ENCODE data around the gene ANAPC10.

ANAPC10 gene

DNA sequence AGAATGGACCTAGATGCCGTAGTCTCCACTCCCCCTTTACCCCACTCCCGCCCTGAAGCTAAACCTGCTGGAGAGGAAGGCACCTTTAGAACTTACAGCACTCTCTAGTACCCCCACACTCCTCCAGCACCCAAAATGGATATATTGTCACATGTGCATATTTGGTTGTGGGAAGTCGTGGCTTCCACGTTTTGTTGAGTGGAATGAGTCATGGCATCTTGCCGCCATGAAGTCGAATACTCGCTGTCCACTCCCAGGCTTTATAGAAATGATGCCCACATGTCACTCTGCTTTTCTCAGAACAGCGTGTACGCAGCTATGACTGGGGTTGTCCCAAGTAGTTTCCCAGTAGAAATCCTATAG lies 660 bp upstream of the ANAPC10 start:
- TF ChIP-seq, protein P1, sequence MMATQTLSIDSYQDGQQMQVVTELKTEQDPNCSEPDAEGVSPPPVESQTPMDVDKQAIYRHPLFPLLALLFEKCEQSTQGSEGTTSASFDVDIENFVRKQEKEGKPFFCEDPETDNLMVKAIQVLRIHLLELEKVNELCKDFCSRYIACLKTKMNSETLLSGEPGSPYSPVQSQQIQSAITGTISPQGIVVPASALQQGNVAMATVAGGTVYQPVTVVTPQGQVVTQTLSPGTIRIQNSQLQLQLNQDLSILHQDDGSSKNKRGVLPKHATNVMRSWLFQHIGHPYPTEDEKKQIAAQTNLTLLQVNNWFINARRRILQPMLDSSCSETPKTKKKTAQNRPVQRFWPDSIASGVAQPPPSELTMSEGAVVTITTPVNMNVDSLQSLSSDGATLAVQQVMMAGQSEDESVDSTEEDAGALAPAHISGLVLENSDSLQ (IDR thresholded peaks at IDR 0.05), result no peak; the same call in 1 of the 2 replicates
- TF ChIP-seq L3MBTL2 (conservative IDR thresholded peaks at IDR 0.05), result peak; percentile 52; the same call in 1 of the 2 replicates
- peak; percentile 43 for DNase-seq (ENCODE audit: extremely low spot score)
- CTCF ChIA-PET, result interaction anchor here (1.1 kb wide), 1 partner anchor 87 kb away, joined by 4 read pairs; no protein-coding TSS in a partner anchor
- POLR2A ChIA-PET, result interaction anchor here (1.0 to 2.1 kb wide), 13 partner anchors 8 to 452 kb away, joined by 3 to 20 read pairs (median 5); partner anchors contain the start of gene HHIP

DNA sequence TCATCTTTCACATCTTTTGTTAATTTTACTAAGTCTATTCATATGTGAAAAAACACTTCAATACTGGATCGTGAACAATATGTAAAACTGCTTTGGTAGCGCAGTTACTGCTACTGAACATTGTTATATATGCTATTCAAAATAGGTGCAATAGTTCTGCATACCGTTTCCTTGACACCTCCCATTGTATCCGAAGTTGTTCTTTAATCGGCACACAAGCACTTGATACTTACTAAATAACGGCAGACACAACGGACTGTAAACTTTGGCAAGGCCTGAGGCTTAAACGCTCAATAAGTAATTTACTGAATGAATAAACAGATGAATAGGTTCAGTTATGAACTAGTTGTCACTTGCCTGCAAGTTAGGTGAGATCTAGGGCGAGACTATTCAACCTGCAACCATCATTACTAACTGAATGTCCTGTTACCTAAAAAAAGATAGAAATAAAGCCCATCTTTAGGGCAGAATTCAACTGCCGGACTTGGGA lies 620 bp downstream of the ANAPC10 start:
- ChIA-PET CTCF (interaction anchor here (0.6 to 1.1 kb wide), 2 partner anchors 88 to 329 kb away, joined by 3 to 4 read pairs; no protein-coding TSS in a partner anchor), POLR2A (interaction anchor here (0.7 to 2.1 kb wide), 21 partner anchors 10 to 919 kb away, joined by 3 to 20 read pairs (median 4); partner anchors contain the start of gene HHIP)
- TF ChIP-seq FOXM1 (IDR thresholded peaks at IDR 0.05; ENCODE audit: borderline replicate concordance), result no peak
- no peak for TF ChIP-seq BHLHE40 (IDR thresholded peaks at IDR 0.05; ENCODE audit: borderline replicate concordance)
- no peak for DNase-seq (ENCODE audit: extremely low spot score)

DNA sequence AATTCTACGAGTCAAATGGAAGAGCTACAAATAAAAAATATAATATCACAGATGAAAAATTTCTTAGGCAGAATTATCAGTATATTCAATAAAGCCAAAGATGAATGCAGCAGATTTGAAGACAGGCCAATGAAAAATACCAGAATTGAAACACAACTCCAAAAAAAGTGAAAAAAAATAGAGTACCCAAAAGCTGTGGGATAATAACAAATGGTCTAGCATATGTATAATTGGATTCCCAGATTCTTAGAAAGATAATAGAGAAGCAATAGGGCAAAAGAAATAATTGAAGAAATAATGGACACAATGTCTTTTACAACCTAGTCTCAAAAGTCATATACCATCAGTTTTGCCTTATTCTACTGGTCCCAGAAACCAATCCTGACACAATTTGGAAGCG lies 4.4 kb downstream of the ANAPC10 start:
- ChIA-PET CTCF (no interaction called here), POLR2A (no interaction called here)
- no peak for DNase-seq (ENCODE audit: extremely low spot score)
- TF ChIP-seq FOXM1 (IDR thresholded peaks at IDR 0.05; ENCODE audit: borderline replicate concordance) (no peak), BHLHE40 (IDR thresholded peaks at IDR 0.05; ENCODE audit: borderline replicate concordance) (no peak), HDGF (IDR thresholded peaks at IDR 0.05; ENCODE audit: borderline replicate concordance) (no peak), L3MBTL2 (conservative IDR thresholded peaks at IDR 0.05) (no peak), NFRKB (IDR thresholded peaks at IDR 0.05) (no peak), FOXA1 (IDR thresholded peaks at IDR 0.05) (no peak), TARDBP (IDR thresholded peaks at IDR 0.05) (no peak), SP1 (IDR thresholded peaks at IDR 0.05) (no peak)

DNA sequence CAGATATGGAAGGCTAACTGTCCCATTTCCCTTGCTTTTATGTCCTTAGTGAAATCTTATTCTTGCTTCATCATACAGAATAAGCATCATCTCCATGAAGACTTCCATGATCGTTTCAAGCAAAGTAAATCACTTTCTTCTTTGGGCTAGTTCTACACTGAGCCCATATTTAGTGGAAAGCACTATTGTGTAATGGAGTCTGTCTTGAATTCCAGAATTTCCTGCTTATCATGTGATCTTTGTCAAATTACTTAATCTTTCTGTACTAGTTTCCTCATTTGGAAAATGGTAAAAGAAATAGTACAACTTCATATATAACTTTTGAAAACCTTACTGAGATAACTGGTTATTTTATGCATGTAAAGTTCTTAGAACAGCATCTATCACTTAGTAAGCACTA lies 7.6 kb downstream of the ANAPC10 start:
- TF ChIP-seq FOXM1 (IDR thresholded peaks at IDR 0.05; ENCODE audit: borderline replicate concordance) (no peak), FOXA1 (IDR thresholded peaks at IDR 0.05) (no peak), ZNF384 (IDR thresholded peaks at IDR 0.05) (no peak), TARDBP (IDR thresholded peaks at IDR 0.05) (no peak), SP1 (IDR thresholded peaks at IDR 0.05) (no peak), ELF4 (IDR thresholded peaks at IDR 0.05) (no peak), FOXK2 (IDR thresholded peaks at IDR 0.05) (no peak), L3MBTL2 (conservative IDR thresholded peaks at IDR 0.05) (no peak), SUZ12 (IDR thresholded peaks at IDR 0.05) (no peak), BHLHE40 (IDR thresholded peaks at IDR 0.05; ENCODE audit: borderline replicate concordance) (no peak), LEF1 (IDR thresholded peaks at IDR 0.05; ENCODE audit: borderline replicate concordance) (no peak)
- TF ChIP-seq, protein P1 (IDR thresholded peaks at IDR 0.05), result no peak
- ChIA-PET CTCF (no interaction called here), POLR2A (no interaction called here)
- no peak for DNase-seq (ENCODE audit: extremely low spot score)

DNA sequence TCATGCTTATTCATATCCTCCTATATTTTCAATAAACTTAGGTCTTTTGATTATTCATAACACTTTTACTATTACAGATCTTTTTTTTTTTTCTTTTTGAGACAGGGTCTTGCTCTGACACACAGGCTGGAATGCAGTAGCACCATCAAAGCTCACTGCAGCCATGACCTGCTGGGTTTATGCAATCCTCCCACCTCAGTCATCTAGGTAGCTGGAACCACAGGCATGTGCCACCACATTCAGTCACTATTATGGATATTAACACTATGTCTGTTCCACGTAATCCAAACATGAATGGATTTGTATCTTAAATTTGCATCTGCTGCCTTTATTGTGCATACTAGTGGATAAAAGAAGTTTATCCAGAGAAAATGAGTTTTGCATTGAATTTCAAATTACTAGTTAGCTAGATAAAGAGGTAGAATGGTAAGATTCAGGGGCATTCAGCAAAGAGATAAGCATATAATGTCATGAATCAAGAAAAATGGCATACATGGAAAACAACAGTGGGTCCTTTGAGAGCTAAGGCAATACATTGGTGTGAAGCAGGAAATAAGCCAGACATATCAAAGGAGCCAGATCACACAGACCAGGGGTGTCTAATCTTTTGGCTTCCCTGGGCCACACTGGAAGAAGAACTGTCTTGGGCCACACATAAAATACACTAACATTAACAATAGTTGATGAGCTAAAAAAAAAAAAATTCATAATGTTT lies 13.9 kb downstream of the ANAPC10 start:
- DNase-seq (ENCODE audit: extremely low spot score), result no peak
- ChIA-PET CTCF (no interaction called here), POLR2A (interaction anchor here (0.6 to 2.8 kb wide), 2 partner anchors 14 to 1921 kb away, joined by 4 to 20 read pairs; partner anchors contain the start of genes ABCE1 and ANAPC10)
- TF ChIP-seq TARDBP (IDR thresholded peaks at IDR 0.05), result no peak
- no peak for TF ChIP-seq FOXA1 (IDR thresholded peaks at IDR 0.05)
- TF ChIP-seq LEF1 (IDR thresholded peaks at IDR 0.05; ENCODE audit: borderline replicate concordance), result no peak
- TF ChIP-seq ZNF384 (IDR thresholded peaks at IDR 0.05), result no peak
- no peak for TF ChIP-seq SUZ12 (IDR thresholded peaks at IDR 0.05)
- TF ChIP-seq, protein P1 (IDR thresholded peaks at IDR 0.05), result no peak
- TF ChIP-seq CTBP1 (IDR thresholded peaks at IDR 0.05; ENCODE audit: borderline replicate concordance), result no peak
- no peak for TF ChIP-seq SP1 (IDR thresholded peaks at IDR 0.05)
- TF ChIP-seq L3MBTL2 (conservative IDR thresholded peaks at IDR 0.05), result no peak
- no peak for TF ChIP-seq FOXM1 (IDR thresholded peaks at IDR 0.05; ENCODE audit: borderline replicate concordance)
- TF ChIP-seq FOXK2 (IDR thresholded peaks at IDR 0.05), result no peak
- TF ChIP-seq ELF4 (IDR thresholded peaks at IDR 0.05), result no peak
- TF ChIP-seq ARNT (IDR thresholded peaks at IDR 0.05), result no peak
- no peak for TF ChIP-seq BHLHE40 (IDR thresholded peaks at IDR 0.05; ENCODE audit: borderline replicate concordance)
- no peak for TF ChIP-seq NFRKB (IDR thresholded peaks at IDR 0.05)
- TF ChIP-seq HDGF (IDR thresholded peaks at IDR 0.05; ENCODE audit: borderline replicate concordance), result no peak

DNA sequence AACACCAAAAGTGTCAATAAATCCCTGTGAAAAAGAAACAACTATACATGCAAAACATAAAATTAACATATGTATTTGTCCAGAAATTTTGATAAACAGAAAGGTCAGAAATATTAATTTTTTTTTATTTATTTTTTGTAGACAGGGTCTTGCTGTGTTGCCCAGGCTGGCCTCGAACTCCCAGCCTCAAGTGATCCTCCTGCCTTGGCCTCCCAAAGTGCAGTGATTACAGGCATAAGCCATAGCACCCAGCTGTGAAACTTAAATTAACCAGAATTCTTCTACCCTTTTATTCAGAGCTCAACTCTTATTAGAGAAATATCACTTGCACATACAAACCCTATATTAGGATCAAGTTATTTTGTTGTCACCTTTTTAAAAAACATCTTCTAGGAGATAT lies 16.2 kb downstream of the ANAPC10 start:
- CTCF ChIA-PET, result no interaction called here
- TF ChIP-seq SP1 (IDR thresholded peaks at IDR 0.05) (no peak), ARNT (IDR thresholded peaks at IDR 0.05) (no peak), L3MBTL2 (conservative IDR thresholded peaks at IDR 0.05) (no peak), FOXM1 (IDR thresholded peaks at IDR 0.05; ENCODE audit: borderline replicate concordance) (no peak), TARDBP (IDR thresholded peaks at IDR 0.05) (no peak), FOXA1 (IDR thresholded peaks at IDR 0.05) (no peak), FOXK2 (IDR thresholded peaks at IDR 0.05) (no peak), BHLHE40 (IDR thresholded peaks at IDR 0.05; ENCODE audit: borderline replicate concordance) (no peak), HDGF (IDR thresholded peaks at IDR 0.05; ENCODE audit: borderline replicate concordance) (no peak), ELF4 (IDR thresholded peaks at IDR 0.05) (no peak), LEF1 (IDR thresholded peaks at IDR 0.05; ENCODE audit: borderline replicate concordance) (no peak), ZNF384 (IDR thresholded peaks at IDR 0.05) (no peak), NFRKB (IDR thresholded peaks at IDR 0.05) (no peak), CTBP1 (IDR thresholded peaks at IDR 0.05; ENCODE audit: borderline replicate concordance) (no peak), SUZ12 (IDR thresholded peaks at IDR 0.05) (no peak)
- TF ChIP-seq, protein P1 (IDR thresholded peaks at IDR 0.05), result no peak
- DNase-seq (ENCODE audit: extremely low spot score), result no peak
- POLR2A ChIA-PET, result interaction anchor here (1.1 kb wide), 1 partner anchor 16 kb away, joined by 3 read pairs; the partner anchor contains the start of genes ABCE1 and ANAPC10

Data from HEK293T (cell line).